Thyroid gland (tissue), 4 donors: Measurements from ENCODE around the gene HACD2.

Experiments
- CTCF ChIP-seq, 6 experiments: fragments of 200-600 bp in 3 of 6; fragments of 450-650 bp in 3 of 6; sonication (generic) in 3 of 6; IDR thresholded peaks; one replicate each; pipeline ENCODE4 v1.5.1; 2016 to 2019; ENCODE audit warnings: antibody characterized with exemption in 6 of 6, mild to moderate bottlenecking in 2 of 6, inconsistent platforms in 1 of 6, moderate library complexity in 1 of 6
- POLR2A ChIP-seq, 2 donors: fragments of 450-650 bp; IDR thresholded peaks; one replicate each; pipeline ENCODE4 v1.6.1; 2017; ENCODE audit warnings: antibody characterized with exemption in 2 of 2, mild to moderate bottlenecking in 2 of 2, moderate library complexity in 1 of 2

DNA sequence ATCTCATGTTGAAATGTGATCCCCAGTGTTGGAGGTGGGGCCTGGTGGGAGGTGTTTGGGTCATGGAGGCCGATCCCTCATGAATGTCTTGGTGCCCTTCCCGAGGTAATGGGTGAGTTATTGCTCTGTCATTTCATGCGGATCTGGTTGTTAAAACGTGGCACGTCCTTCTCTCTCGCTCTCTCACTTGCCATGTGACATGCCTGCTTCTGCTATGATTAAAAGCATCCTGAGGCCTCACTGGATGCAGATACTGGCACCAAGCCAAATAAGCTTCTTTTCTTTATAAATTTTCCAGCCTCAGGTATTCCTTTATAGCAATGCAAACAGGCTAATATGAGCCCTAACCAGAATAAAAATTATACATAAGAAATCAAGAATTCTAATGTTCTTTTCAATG, 31.7 kb upstream of the HACD2 start:
- no peak for TF ChIP-seq POLR2A (IDR thresholded peaks at IDR 0.05)
- TF ChIP-seq CTCF (IDR thresholded peaks at IDR 0.05), result no peak
